Osteoblast (primary cell): Measurements from ENCODE around the gene TOPORS. TPM values are rescaled to one million over a fixed set of nuclear protein-coding genes. Genes with fewer than 3 reads are reported as not detected.

ENCODE experiments used
- DNase-seq: peaks from one replicate; pipeline ENCODE4 v3.0.0; 2011; ENCODE audit warnings: low spot score, mixed read lengths; ENCODE audit not compliant: insufficient read length; ENCODE audit errors: missing footprints
- H2AFZ ChIP-seq: 2 replicates; pipeline ENCODE4 v1.6.0; 2011; ENCODE audit warnings: mild to moderate bottlenecking, low read length
- H3K27ac ChIP-seq: 2 replicates; pipeline ENCODE4 v1.5.1; 2011; ENCODE audit warnings: mild to moderate bottlenecking, low read depth, low read length, moderate library complexity
- H3K27me3 ChIP-seq: 2 replicates; pipeline ENCODE4 v1.6.0; 2012; ENCODE audit warnings: mild to moderate bottlenecking, control low read depth, inconsistent platforms, low read length, moderate library complexity; ENCODE audit not compliant: insufficient read depth
- H3K36me3 ChIP-seq: 2 replicates; pipeline ENCODE4 v1.5.1; 2011; ENCODE audit warnings: mild to moderate bottlenecking, low read length, control low read depth, moderate library complexity; ENCODE audit not compliant: insufficient read depth
- H3K4me1 ChIP-seq: 2 replicates; pipeline ENCODE4 v1.5.1; 2011; ENCODE audit warnings: mild to moderate bottlenecking, low read length, control low read depth, moderate library complexity; ENCODE audit not compliant: insufficient read depth
- H3K4me2 ChIP-seq: 2 replicates; pipeline ENCODE4 v1.6.0; 2011; ENCODE audit warnings: mild to moderate bottlenecking, low read length; ENCODE audit not compliant: insufficient read depth
- H3K4me3 ChIP-seq: fragments of 200-600 bp; sonication (generic); 3 replicates; pipeline ENCODE4 v1.5.1; 2012; ENCODE audit warnings: mild to moderate bottlenecking, low read length, inconsistent platforms; ENCODE audit not compliant: insufficient read depth
- H3K79me2 ChIP-seq: 2 replicates; pipeline ENCODE4 v1.6.0; 2012; ENCODE audit warnings: mild to moderate bottlenecking, low read length, control low read depth, inconsistent platforms; ENCODE audit not compliant: insufficient read depth
- H3K9me3 ChIP-seq: 2 replicates; pipeline ENCODE4 v1.5.1; 2011; ENCODE audit warnings: low read depth, low read length, control low read depth
- H4K20me1 ChIP-seq: 2 replicates; pipeline ENCODE4 v1.6.0; 2012; ENCODE audit warnings: mild to moderate bottlenecking, low read length, control low read depth; ENCODE audit not compliant: insufficient read depth
- CTCF ChIP-seq: IDR thresholded peaks from 2 replicates; pipeline ENCODE4 v1.5.1; 2011; ENCODE audit warnings: mild to moderate bottlenecking, low read depth, low read length, moderate library complexity; ENCODE audit errors: extremely low read depth
- total RNA-seq: library from RNA; depleted of rRNA; stranded (reverse); fragments of >200 nt; gene quantifications from 2 replicates; pipeline ENCODE4 v1.2.3, GENCODE V29; 2012

Gene TOPORS
- total RNA-seq, 1 donor = 33.7 TPM

DNA sequence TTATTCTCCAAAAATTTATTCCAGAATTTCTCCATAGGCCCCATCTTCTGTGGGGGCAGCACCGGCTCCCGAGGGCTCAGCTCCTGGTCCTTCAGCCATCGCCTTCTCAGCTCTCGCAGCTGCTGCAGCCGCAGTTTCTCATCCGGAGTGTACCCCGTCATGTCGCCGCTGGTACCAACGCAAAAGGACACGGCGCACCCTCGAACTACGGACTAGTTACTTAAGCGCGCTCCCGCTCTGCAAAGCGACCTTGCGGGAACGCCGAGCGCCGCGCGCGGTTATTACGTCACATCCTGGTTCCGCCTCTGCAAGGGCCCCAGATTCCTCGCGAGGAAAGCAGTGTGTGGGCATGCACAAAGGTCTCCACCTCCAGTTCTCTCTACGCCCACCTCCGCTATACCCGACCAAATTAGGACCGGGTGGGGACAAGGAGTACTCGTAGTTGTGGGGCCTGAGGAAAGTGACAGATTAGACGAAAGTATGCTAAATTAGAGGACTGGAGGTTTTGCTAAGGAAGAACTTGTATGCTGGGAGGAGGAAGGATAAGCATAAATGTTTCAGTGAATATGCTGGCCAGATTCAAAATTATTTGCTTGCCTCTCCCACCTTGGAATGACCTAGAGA, 20.6 kb upstream of the TOPORS start, which contains the start of gene NDUFB6:
Gene NDUFB6, minus strand, starts transcription at position 260 of the 624 bp plus-strand sequence. Its CDS starts 99 bp downstream, at position 161.
- no peak for TF ChIP-seq CTCF
- peaks cover 18% of the 10 kb centered on the region for H3K4me1 ChIP-seq
- peak; percentile 92 for DNase-seq
- H4K20me1 ChIP-seq = peaks cover 5% of the 10 kb centered on the region
- peak within 1 kb of the TSS; percentile 100 for H2AFZ ChIP-seq
- H3K4me3 ChIP-seq = peak within 1 kb of the TSS; percentile 89
- peaks cover 46% of the 10 kb centered on the region for H3K79me2 ChIP-seq
- H3K27ac ChIP-seq = peak within 1 kb of the TSS; percentile 81
- H3K4me2 ChIP-seq = peak within 1 kb of the TSS; percentile 99
- no peaks in the 10 kb centered on the region for H3K27me3 ChIP-seq
- peaks cover 3% of the 10 kb centered on the region for H3K36me3 ChIP-seq
- no peaks in the 10 kb centered on the region for H3K9me3 ChIP-seq

DNA sequence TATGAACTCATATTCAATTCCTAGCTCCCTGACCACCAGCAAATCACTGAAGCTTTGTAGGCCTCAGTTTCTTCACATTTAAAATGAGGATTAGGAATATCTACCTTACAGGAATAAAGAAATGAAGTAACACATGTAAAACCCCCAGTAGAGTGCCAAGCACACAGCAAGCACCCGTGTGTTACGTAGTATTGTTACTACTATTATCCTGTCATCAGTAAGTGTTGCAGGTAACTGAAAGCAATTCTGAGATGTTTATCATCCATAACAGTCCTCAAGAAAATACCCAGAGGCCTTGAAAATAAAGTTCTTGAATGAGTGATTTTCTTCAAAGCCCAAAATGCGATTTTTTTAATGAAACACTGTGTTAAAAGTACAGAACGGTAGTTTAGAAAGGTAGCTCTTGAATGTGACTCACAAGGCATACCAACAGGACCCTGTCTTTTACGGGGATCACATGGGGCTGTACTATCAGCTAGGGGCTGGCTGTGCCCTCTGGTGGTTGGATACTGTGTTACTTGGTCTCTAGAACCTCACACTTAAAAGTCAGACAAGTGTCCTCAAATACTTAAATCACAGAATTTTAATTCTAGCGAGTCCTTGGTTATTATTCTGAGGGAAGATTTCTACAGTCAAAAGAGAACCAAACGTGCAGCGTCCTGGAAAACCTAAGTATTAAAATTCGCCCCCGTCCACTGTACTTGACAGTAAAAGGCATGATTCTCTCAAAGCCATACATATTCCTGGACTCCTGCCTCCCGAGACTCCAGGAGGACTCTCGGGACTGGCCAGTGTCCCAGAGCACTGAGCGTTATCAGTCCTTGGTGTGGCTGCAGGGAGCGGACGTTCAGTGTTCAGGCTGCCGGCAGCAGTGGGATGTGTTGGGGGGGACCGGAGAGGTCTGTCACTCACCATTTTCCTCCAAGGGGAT, 19.8 kb upstream of the TOPORS start:
- H3K79me2 ChIP-seq = peaks cover 50% of the 10 kb centered on the region

GRCh38 chr9:32570262-32570661, 17.9 kb upstream of the TOPORS start:
- H3K36me3 ChIP-seq = peaks cover 7% of the 10 kb centered on the region
- no peak overlapping the region for H3K4me2 ChIP-seq
- H3K79me2 ChIP-seq = peaks cover 65% of the 10 kb centered on the region
- H2AFZ ChIP-seq = no peak overlapping the region
- H3K27me3 ChIP-seq = no peaks in the 10 kb centered on the region
- no peak for DNase-seq
- no peak overlapping the region for H3K27ac ChIP-seq
- TF ChIP-seq CTCF = no peak
- H4K20me1 ChIP-seq = peaks cover 5% of the 10 kb centered on the region
- H3K4me3 ChIP-seq = no peak overlapping the region
- peaks cover 18% of the 10 kb centered on the region for H3K4me1 ChIP-seq
- no peaks in the 10 kb centered on the region for H3K9me3 ChIP-seq

More for the DNA sequence above, 19.8 kb upstream of the TOPORS start:
- peak overlapping the region; percentile 89 for H3K4me3 ChIP-seq
- H3K27me3 ChIP-seq = no peaks in the 10 kb centered on the region
- H2AFZ ChIP-seq = peak overlapping the region; percentile 100
- H3K9me3 ChIP-seq = no peaks in the 10 kb centered on the region
- peak overlapping the region; percentile 81 for H3K27ac ChIP-seq
- peak; percentile 86 for TF ChIP-seq CTCF
- H3K36me3 ChIP-seq = peaks cover 3% of the 10 kb centered on the region
- peaks cover 5% of the 10 kb centered on the region for H4K20me1 ChIP-seq
- peak overlapping the region; percentile 99 for H3K4me2 ChIP-seq
- DNase-seq = peak; percentile 91
- H3K4me1 ChIP-seq = peaks cover 18% of the 10 kb centered on the region

DNA sequence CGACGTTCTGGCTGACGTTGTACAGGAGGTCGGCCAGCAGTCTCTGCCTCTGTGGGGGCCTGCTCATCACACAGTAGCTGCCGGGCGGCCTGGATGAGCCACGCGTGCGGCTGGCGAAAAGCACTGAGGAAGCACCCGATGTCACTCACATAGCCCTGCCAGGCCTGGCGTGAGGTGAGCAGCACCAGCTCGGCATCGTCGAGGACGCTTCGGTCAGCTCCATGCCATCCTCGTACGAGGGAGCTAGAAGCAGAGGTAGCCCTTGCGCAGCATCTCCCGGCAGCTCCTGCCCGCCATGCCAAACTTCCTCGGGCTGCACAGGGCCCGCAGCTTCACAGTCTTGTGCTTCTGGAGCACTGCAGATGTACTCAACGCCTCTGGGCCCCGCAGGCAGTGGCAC, 14.4 kb upstream of the TOPORS start:
- Histone ChIP-seq H2AFZ (no peak overlapping the region), H3K27ac (no peak overlapping the region), H4K20me1 (peaks cover under 1% of the 10 kb centered on the region), H3K9me3 (no peaks in the 10 kb centered on the region), H3K4me3 (no peak overlapping the region), H3K36me3 (peaks cover 7% of the 10 kb centered on the region), H3K79me2 (peaks cover 57% of the 10 kb centered on the region), H3K27me3 (no peaks in the 10 kb centered on the region), H3K4me1 (peaks cover 6% of the 10 kb centered on the region), H3K4me2 (no peak overlapping the region)
- no peak for DNase-seq
- no peak for TF ChIP-seq CTCF
